K562 (cell line): ENCODE data around the gene RETREG1. TPM values are rescaled to one million over a fixed set of nuclear protein-coding genes. Genes with fewer than 3 reads are reported as not detected.
A peak's percentile ranks its signal among the peaks of the same experiment; 100 is the strongest.

ENCODE experiments used
- ATAC-seq: fragments of 200-7000 bp; cut with Tn5 transposase; 3 replicates; pipeline ENCODE4 v1.9.1; 2020; ENCODE audit warnings: moderate library complexity
- BruUV-seq: library from RNA; stranded (reverse); fragments of 400-500 nt; replicated peaks from 2 replicates; lab custom pipeline; 2021; lab: Mats Ljungman, UMichigan
- CTCF ChIA-PET: fragments of 300-600 bp; formaldehyde crosslinking; extraction: SDS; loops from one replicate; lab custom pipeline; 2021; ENCODE audit warnings: low intra/inter-chr PET ratio; lab: Yijun Ruan, JAX
- POLR2A ChIA-PET: fragments of 300-600, 350-650 bp; sonication (Branson Sonifier 250); formaldehyde crosslinking; extraction: SDS; loops from one replicate; lab custom pipeline; 2021; ENCODE audit warnings: antibody characterized with exemption, inconsistent platforms; lab: Yijun Ruan, JAX
- DNase-seq, 4 experiments: peaks; one replicate each; pipeline versions ENCODE4 v3.0.0 to v3.0.0-alpha.2; 2011 to 2018; ENCODE audit warnings: low spot score in 3 of 4, mixed read lengths in 3 of 4; ENCODE audit errors: extremely low read depth in 1 of 4
- FAIRE-seq: peaks from 2 replicates; lab custom pipeline; 2011; peaks lifted over from hg19 to GRCh38; lab: Jason Lieb, UNC
- H2AFZ ChIP-seq: 2 replicates; pipeline ENCODE4 v1.6.0; 2011; ENCODE audit warnings: low read depth, low read length, control low read depth, inconsistent platforms
- H3K27ac ChIP-seq: fragments of 200-600 bp; 3 replicates; pipeline ENCODE4 v1.8.0; 2011; ENCODE audit warnings: low read depth, mild to moderate bottlenecking, control low read depth, inconsistent platforms, low read length, moderate library complexity, mixed read lengths; ENCODE audit errors: extremely low read depth
- H3K27me3 ChIP-seq, 2 experiments: fragments of 300-600 bp in 1 of 2; 2 replicates in 1 of 2; 3 replicates in 1 of 2; pipeline versions ENCODE4 v1.6.0 to v1.8.0; 2011; ENCODE audit warnings: inconsistent platforms in 2 of 2, low read length in 2 of 2, mild to moderate bottlenecking in 1 of 2, mixed read lengths in 1 of 2, moderate library complexity in 1 of 2; ENCODE audit not compliant: control insufficient read depth in 2 of 2, insufficient read depth in 2 of 2
- H3K36me3 ChIP-seq: fragments of 300-600 bp; 3 replicates; pipeline ENCODE4 v1.8.0; 2011; ENCODE audit warnings: mild to moderate bottlenecking, low read length, inconsistent platforms; ENCODE audit not compliant: control insufficient read depth, insufficient read depth
- H3K4me1 ChIP-seq, 2 experiments: fragments of 200-600 bp in 1 of 2; replicated peaks in 1 of 2; 2 replicates in 1 of 2; 3 replicates in 1 of 2; pipeline versions ENCODE4 v1.5.1 to v1.8.0; 2011; ENCODE audit warnings: inconsistent platforms in 2 of 2, low read length in 2 of 2, mild to moderate bottlenecking in 1 of 2, mixed read lengths in 1 of 2, moderate library complexity in 1 of 2; ENCODE audit not compliant: control insufficient read depth in 2 of 2, insufficient read depth in 2 of 2
- H3K4me2 ChIP-seq: 2 replicates; pipeline ENCODE4 v1.6.1; 2011; ENCODE audit warnings: low read length, control low read depth, inconsistent platforms, mixed read lengths; ENCODE audit not compliant: insufficient read depth
- H3K4me3 ChIP-seq: fragments of 200-600 bp; sonication (generic), shearing (Covaris generic); 2 replicates; pipeline ENCODE4 v1.5.1; 2016; ENCODE audit warnings: control low read depth, inconsistent platforms
- H3K79me2 ChIP-seq: fragments of 200-600 bp; 3 replicates; pipeline ENCODE4 v1.8.0; 2011; ENCODE audit warnings: low read length, inconsistent platforms; ENCODE audit not compliant: control insufficient read depth, insufficient read depth
- H3K9ac ChIP-seq, 2 experiments: 2 replicates each; pipeline versions ENCODE4 v1.6.0 to v1.6.1; 2011; ENCODE audit warnings: low read depth in 2 of 2, low read length in 2 of 2, control low read depth in 1 of 2, inconsistent platforms in 1 of 2, mild to moderate bottlenecking in 1 of 2, mixed read lengths in 1 of 2; ENCODE audit not compliant: insufficient read depth in 1 of 2
- H3K9me1 ChIP-seq: one replicate; pipeline ENCODE4 v1.6.0; 2011; ENCODE audit warnings: inconsistent platforms, mild to moderate bottlenecking, low read length, moderate library complexity; ENCODE audit not compliant: control insufficient read depth, insufficient read depth
- H3K9me3 ChIP-seq: replicated peaks from 2 replicates; pipeline ENCODE4 v1.5.1; 2011; ENCODE audit warnings: low read depth, low read length, inconsistent platforms; ENCODE audit not compliant: control insufficient read depth, insufficient read depth
- H4K20me1 ChIP-seq: replicated peaks from 2 replicates; pipeline ENCODE4 v1.6.1; 2011; ENCODE audit warnings: low read length, inconsistent platforms, mixed read lengths; ENCODE audit not compliant: control insufficient read depth, insufficient read depth
- IFI16 ChIP-seq: fragments of 250-450 bp; sonication (Bioruptor Pico); IDR thresholded peaks from 2 replicates; pipeline ENCODE4 v2.1.2; 2022; ENCODE audit warnings: mild to moderate bottlenecking, inconsistent platforms
- MED1 ChIP-seq: sonication (generic); formaldehyde crosslinking; IDR thresholded peaks from 2 replicates; pipeline ENCODE4 v1.8.1; 2023; ENCODE audit warnings: missing genetic modification reagents, borderline replicate concordance
- PRDM10 ChIP-seq: fragments of 450-650 bp; IDR thresholded peaks from 2 replicates; pipeline ENCODE4 v1.6.1; 2018; ENCODE audit not compliant: partially characterized antibody
- WGBS: fragments of 100-300 bp; shearing (Covaris generic); methylation state at CpG from one replicate; pipeline ENCODE4 v1.1.6; 2016; ENCODE audit warnings: low coverage, mixed read lengths; ENCODE audit not compliant: insufficient coverage; ENCODE audit errors: missing lambda C conversion rate; 5-methylcytosine and 5-hydroxymethylcytosine counted together
- in situ Hi-C: fragments of 300-500 bp; cut with MboI; formaldehyde crosslinking; loops from 4 replicates; pipeline ENCODE4 v1.15.0; 2018; ENCODE audit warnings: inconsistent platforms, mixed read lengths
- intact Hi-C: fragments of 100-400 bp; cut with micrococcal nuclease; formaldehyde crosslinking; loops from 2 replicates; pipeline ENCODE4 v1.14.2; 2022
- polyA plus RNA-seq, 8 experiments: library from polyadenylated mRNA; depleted of rRNA in 4 of 8; stranded (reverse) in 5 of 8; unstranded in 3 of 8; fragments of >200 nt; fragmentation: Nextera tagmentation in 2 of 8; fragmentation: Illumina TruSeq in 1 of 8; extraction: Ambion mirVana in 2 of 8; extraction: Trizol in 1 of 8; gene quantifications; 2 replicates each; pipeline versions ENCODE4 v1.2.1 to v1.2.3, GENCODE V29; 2011 to 2014; ENCODE audit warnings: inconsistent platforms in 1 of 8, missing spikeins in 1 of 8
- total RNA-seq, 7 experiments: library from RNA; depleted of rRNA in 6 of 7; stranded (reverse); fragments of >200 nt in 6 of 7; fragmentation: Illumina TruSeq in 2 of 7; extraction: Trizol in 2 of 7; gene quantifications; 2 replicates each; pipeline versions ENCODE4 v1.2.1 to v1.2.3, GENCODE V29; 2011 to 2021; ENCODE audit warnings: low replicate concordance in 1 of 7

Gene RETREG1
- total and polyA plus RNA-seq, 9 of the 15 experiments (the other 6 are each of a cell fraction or from before 2014, with no cell fraction given), result 0.01 to 0.20 (median 0.08) TPM; not detected in 5

- no peak for ATAC-seq
- CTCF ChIA-PET, result no interaction called here
These were observed 69.5 kb downstream of the RETREG1 start for GRCh38 chr5:16547200-16547842.

More at GRCh38 chr5:16547200-16547842, 69.5 kb downstream of the RETREG1 start:
- no peak for FAIRE-seq
- Histone ChIP-seq H3K4me2 (no peak overlapping the region), H3K27me3 (peaks cover 0 to under 1% of the 10 kb centered on the region in 2 experiments; a peak in 2 of 5 replicates), H3K9ac (no peak overlapping the region), H3K4me1 (no peaks in the 10 kb centered on the region), H3K4me3 (no peak overlapping the region), H3K9me3 (no peaks in the 10 kb centered on the region), H2AFZ (no peak overlapping the region), H3K79me2 (no peaks in the 10 kb centered on the region), H3K36me3 (no peaks in the 10 kb centered on the region), H3K27ac (no peak overlapping the region), H4K20me1 (no peaks in the 10 kb centered on the region; the same call in 1 of the 2 replicates), H3K9me1 (no peaks in the 10 kb centered on the region)
- no peak for DNase-seq
- in situ Hi-C loops, result no loop called here
- POLR2A ChIA-PET, result interaction anchor here (0.6 to 1.0 kb wide), 2 partner anchors 9 to 211 kb away, joined by 4 to 5 read pairs; no protein-coding TSS in a partner anchor
- no peak for TF ChIP-seq MED1 (CRISPR knock-in tag)
- no peak for TF ChIP-seq IFI16 (CRISPR knock-in tag)
- TF ChIP-seq PRDM10, result peak; percentile 45
- intact Hi-C loops, result no loop called here
- WGBS, result under 1% methylated on average over 8 of the region's 8 CpGs
- BruUV-seq, result no TSS peak
